Left renal cortex interstitium (tissue), 4 donors: ENCODE measurements around the gene EPN1. TPM values are rescaled to one million over a fixed set of nuclear protein-coding genes. Genes with fewer than 3 reads are reported as not detected.

ENCODE experiments used
- DNase-seq, 4 donors: peaks; one replicate each; pipeline ENCODE4 v3.0.0-alpha.2; 2013; ENCODE audit warnings: low read depth in 4 of 4, low spot score in 2 of 4, missing footprints in 1 of 4
- polyA plus RNA-seq, 4 donors: library from polyadenylated mRNA; unstranded; fragments of 120-200 nt; gene quantifications; one replicate each; pipeline ENCODE4 v1.2.1, GENCODE V29; 2013; ENCODE audit not compliant: insufficient read length in 4 of 4

EPN1 gene
- polyA plus RNA-seq, 4 donors = 92.1 to 157 (median 133) TPM

GRCh38 chr19:55676889-55677505, 2.0 kb downstream of the EPN1 start:
- DNase-seq = no peak

- DNase-seq = no peak
Measured at GRCh38 chr19:55677572-55678028, 2.6 kb downstream of the EPN1 start.

DNA sequence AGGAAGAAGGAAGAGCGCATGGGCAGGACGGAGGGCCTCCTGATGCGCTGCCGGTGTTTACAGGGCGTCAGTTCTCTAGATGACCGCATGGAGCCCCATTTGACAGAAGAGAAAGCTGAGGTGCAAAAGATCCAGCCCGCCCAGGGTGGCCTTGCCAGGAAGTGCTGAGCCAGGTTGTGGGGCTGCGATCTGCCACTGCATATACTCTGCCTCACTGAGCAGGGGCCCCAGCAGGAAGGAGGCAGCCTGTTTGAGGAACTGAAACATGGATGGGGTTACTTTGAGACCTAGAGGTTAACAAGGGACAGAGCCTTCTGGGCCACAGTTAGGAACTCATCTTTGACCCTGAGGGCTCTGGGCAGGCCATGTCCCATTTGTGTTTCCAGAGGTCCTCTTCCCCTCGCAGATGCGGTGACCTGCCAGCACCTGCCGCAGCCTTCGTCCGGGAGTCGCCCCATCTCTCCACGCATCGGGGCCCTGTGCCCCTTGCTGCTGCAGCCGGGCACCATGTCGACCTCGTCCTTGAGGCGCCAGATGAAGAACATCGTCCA, 3.2 kb downstream of the EPN1 start:
- no peak for DNase-seq

- DNase-seq = no peak
Measured at GRCh38 chr19:55679343-55680257, 4.6 kb downstream of the EPN1 start.

GRCh38 chr19:55680339-55681130, 5.5 kb downstream of the EPN1 start:
- DNase-seq = no peak

DNA sequence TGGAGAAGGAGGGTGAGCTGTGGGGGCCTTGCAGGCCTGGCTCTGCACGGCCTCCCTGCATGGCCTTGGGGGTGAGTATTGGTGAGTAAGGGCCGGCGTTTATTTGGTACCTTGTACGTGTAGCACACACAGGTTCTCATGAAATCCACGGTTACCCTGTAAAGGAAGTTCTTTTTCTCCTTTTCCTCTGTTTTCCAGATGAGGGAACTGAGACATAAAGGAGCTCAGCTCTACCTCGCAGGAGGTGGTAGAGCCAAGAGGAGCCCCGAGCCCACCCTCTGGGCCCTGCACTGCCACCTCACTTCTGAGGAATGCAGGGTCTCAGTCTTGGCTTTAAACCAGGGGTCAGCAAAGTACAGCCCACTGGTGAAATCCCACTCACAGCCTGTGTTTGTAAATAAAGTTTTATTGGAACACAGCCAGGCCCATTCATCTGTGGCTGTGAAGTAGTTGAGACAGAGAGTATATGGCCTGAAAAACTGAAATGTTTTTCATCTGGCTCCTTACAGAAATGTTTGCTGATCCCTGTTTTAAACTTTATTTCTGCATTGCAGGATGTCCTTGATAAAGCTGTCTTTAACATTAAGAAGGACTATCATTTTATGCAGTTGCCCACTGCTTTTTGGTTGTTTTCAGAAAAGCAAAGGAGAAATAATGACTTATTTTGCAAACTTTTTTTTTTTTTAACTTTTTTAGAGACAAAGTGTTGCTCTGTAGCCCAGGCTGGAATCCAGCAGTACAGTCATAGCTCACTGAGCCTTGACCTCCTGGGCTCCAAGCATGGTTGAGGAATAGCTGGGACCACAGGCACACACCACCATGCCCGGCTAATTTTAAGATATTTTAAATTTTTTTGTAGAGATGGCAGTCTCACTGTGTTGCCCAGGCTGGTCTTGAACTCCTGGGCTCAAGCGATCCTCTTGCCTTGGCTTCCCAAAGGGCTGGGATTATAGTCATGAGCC, 6.4 kb downstream of the EPN1 start:
- DNase-seq = no peak

GRCh38 chr19:55683449-55684261, 8.6 kb downstream of the EPN1 start:
- DNase-seq = no peak

DNA sequence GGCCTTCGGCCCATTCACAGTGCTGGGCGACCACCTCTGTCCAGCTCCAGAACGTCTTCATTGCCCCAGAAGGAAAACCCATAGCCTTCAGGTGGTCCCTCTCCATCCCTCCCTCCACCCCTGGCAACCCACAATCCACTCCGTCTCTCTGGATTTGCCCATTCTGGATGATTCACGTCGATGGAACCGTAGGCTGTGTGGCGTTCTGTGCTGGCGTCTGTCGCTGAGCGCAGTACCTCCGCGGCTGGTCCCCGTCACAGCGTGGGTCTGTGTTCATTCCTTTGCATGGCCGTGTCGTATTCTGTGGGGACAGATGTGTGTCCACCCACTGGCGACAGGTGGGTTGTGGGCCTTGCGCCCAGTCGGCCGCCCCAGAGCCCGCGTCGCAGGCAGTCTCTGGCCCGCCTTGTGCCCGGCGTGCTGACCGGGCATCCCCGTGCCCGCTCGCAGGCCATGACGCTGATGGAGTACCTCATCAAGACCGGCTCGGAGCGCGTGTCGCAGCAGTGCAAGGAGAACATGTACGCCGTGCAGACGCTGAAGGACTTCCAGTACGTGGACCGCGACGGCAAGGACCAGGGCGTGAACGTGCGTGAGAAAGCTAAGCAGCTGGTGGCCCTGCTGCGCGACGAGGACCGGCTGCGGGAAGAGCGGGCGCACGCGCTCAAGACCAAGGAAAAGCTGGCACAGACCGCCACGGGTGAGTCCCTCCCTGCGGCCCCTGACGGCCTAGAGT, 10.1 kb downstream of the EPN1 start:
- DNase-seq = no peak

GRCh38 chr19:55685776-55686175, 10.8 kb downstream of the EPN1 start:
- DNase-seq = no peak

DNA sequence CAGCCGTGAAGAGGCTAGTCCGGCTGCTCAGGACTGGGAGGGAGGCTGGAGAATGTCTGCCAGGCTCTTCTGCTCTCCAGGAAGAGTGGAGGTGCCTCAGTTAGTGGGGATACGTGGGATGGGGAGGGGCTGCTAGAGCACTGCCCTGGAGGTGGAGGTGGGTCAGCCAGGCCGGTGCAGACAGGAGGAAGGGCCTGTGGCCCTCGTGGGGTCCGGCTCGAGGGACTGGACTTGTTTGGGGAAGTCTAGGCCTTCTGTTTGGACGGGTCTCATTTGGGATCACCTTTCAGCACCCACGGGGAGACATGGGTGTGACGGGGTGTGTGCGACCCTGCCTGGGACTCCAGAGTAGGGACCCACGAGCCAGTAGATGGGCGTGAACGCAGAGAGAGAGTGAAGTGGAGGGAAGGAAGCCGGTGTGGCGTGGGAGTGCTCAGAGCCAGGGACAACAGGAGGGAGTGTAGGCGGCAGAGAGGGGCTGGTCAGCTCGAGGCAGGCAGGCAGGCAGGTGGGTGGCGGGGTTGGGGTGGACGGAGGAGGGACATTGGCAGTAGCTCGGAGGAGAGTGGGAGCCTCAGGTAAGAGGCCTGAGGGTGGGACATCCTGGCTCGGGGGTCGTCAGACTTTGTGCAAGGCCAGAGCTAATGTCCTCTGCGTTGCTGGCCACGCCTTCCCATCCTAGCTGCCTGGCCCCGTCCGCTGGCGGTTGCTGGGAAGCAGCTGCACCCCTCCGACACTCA, 11.5 kb downstream of the EPN1 start:
- no peak for DNase-seq

DNA sequence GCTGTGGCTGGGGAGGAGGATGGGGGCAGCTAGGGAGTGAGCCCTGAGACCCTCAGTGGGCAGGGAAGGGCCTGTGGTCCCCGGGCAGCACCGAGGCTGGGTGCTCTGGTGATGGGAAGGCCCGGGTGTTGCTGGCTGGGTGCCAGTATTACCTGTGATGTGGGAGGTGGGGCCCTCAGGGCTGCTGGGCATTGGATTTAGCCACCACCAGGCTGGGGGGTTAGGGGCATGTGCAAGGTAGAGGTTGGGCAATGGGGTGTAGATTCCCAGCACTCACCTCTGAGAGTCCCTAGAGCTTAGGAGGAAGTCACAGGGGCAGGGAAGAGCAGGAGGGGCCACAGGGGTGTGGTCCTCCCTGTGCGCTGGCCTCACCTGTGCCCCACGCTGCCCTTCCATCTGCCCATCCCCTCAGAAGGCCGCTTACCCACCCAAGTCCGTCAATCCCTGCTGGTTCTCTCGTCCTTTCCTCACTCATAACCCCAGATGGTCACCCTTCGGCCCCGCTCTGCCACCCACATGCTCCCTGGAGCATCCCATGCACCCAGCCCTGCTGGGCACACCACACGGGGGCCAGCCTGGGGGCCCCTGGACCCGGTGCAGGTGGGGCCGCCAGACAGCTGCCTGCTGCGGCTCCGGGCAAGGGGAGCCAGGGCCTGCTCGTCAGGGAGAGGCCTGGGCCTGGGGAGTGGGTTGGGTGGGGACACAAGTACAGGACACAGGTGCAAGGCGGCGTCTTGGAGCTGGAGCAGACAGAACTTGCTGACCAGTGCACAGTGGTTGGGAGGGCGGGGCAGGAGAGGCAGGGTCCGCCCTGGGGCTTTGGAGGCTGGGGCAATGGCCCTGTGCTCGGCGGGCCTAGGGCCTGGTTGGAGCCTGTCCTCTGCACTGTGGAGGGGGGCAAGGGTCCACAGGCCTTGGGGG, 12.5 kb downstream of the EPN1 start:
- DNase-seq = no peak

GRCh38 chr19:55688422-55689218, 13.6 kb downstream of the EPN1 start:
- DNase-seq = no peak

DNA sequence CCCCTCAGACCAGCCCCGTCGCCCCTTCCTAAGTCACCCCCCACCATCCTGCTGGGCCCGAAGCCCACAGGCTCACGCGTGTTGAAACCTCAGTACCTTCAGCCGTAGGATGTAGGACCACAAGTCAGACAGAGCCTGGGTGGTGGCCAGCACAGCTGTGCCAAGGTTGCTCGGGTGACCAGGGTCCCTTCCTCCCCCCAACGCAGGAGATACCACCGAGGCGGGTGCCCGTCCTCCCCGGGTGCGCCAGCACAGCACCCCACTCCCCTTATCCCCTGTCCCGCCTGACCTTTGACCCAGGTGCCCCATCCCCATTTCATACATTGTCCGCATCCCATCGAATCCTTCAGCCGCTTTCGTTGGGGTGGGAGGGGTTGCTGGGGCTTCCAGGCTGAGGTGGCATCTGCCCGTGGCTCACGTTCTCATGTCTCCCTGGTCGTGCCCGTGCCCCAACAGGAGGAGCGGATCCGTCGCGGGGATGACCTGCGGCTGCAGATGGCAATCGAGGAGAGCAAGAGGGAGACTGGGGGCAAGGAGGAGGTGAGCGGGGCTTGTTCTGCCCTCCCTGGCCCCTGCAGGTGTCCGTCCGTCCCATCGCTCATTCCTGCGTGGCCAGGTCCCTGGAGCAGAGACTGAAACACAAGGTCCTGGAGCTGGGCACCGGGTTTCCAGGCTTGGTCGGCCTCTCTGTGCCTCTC, 14.5 kb downstream of the EPN1 start:
- DNase-seq = no peak

GRCh38 chr19:55690109-55690768, 15.2 kb downstream of the EPN1 start:
- no peak for DNase-seq
